RPMI8226 (cell line): ENCODE results near the gene PGBD5.
A peak's percentile ranks its signal among the peaks of the same experiment; 100 is the strongest.
"Not testable (repeated sequence)": the region's sequence is repeated elsewhere in the genome, so short reads cannot be mapped to it uniquely, and the experiment has no call there.

ENCODE experiments used
- DNase-seq: peaks from one replicate; pipeline ENCODE4 v3.0.0-alpha.2; 2015

PGBD5 gene, protein sequence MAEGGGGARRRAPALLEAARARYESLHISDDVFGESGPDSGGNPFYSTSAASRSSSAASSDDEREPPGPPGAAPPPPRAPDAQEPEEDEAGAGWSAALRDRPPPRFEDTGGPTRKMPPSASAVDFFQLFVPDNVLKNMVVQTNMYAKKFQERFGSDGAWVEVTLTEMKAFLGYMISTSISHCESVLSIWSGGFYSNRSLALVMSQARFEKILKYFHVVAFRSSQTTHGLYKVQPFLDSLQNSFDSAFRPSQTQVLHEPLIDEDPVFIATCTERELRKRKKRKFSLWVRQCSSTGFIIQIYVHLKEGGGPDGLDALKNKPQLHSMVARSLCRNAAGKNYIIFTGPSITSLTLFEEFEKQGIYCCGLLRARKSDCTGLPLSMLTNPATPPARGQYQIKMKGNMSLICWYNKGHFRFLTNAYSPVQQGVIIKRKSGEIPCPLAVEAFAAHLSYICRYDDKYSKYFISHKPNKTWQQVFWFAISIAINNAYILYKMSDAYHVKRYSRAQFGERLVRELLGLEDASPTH

DNA sequence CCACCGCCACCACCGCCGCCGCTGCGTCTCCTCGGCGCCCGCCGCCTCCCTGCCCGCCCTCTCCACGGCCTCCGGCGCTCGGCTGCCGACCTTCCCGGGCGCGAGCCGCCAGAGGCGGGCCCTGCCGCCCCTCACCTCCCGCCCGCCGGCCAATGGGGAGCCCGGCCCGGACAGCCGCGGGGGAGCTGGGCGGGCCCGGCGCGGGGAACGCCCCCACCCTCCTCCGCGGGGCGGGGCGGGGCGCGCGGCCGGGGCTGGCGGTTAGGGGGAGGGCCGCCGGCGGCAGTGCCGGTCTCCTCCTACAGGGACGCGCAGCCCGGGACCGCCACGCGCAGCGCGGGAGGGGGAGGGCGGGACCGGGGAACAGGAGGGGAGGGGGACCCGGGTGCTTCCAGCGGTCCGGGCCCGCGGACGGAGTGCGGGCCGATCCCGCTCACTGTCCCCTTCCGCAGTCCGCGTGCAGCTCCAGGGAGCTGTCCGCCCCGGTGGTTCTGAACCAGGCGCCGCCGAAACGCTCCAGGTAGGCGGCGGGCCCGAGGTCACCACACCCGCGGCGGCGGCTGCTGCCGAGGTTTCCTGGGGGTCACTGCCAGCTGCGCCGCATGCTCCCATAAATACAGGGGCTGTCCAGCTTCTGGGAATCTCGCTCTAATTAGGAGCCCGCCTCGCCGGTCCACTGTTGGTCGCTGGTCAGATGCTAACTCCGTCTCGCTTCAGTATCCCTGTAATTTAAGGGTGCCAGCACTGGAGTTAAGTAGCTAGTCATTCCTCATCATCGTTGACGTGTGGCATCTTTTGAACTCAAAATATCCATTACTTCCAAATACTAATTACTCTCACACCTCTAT lies at the start of gene PGBD5:
PGBD5 (minus strand) TSS at position 87 of the 848 bp plus-strand sequence. CDS start 404 bp downstream, outside the sequence.
- peak; percentile 86 for DNase-seq

DNA sequence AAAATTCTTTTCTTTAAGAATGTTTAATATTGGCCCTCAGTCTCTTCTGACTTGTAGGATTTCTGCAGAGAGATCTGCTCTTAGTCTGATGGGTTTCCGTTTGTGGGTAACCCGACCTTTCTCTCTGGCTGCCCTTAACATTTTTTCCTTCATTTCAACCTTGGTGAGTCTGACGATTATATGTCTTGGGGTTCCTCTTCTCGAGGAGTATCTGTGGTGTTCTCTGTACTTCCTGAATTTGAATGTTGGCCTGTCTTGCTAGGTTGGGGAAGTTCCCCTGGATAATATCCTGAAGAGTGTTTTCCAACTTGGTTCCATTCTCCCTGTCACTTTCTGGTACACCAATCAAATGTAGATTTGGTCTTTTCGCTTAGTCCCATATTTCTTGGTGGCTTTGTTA lies 48.8 kb upstream of the PGBD5 start:
- not testable (repeated sequence) for DNase-seq

DNA sequence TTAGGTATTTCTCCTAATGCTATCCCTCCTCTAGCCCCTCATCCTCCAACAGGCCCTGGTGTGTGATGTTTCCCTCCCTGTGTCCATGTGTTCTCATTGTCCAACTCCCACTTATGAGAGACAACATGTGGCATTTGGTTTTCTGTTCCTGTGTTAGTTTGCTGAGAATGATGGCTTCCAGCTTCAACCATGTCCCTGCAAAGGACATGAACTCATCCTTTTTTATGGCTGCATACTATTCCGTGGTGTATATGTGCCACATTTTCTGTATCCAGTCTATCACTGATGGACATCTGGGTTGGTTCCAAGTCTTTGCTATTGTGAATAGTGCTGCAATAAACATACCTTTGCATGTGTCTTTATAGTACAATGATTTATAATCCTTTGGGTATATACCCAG lies 44.6 kb upstream of the PGBD5 start:
- DNase-seq: not testable (repeated sequence)

DNA sequence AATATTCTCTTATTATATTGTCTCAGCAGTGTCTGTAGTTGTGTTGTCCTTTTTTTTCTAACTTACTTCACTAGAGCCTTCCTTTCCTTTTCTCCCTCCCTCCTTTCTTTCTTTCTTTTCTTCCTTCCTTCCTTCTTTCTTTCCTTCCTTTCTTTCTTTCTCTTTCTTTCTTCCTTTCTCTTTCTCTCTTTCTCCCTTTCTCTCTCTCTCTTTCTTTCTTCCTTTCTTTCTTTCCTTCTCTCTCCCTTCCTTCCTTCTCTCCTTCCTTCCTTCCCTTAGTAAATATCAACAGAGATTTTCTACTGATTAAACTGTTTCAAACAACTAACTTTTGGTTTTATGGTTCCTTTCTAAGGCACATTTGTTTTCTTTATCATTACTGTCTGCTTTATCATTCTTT lies 43.1 kb upstream of the PGBD5 start:
- DNase-seq: no peak

DNA sequence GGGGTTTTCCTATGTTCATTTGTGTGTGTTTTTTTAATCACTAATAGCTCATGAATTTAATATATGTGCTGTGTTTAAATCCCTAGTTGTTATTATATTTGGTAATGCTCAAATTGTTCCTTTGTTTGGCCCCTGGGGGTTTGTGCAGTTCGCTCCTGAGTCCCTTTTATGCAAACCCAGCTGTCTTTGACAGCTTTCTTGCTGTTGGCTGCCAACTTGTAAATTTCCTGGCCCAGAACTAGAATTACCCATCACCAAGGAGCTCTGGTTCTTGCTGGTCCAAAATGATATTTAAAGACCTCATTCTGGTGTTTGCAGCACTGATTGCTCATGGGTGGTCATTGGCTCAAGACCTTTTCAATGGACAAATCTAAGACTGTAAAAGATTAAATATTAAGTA lies 39.6 kb upstream of the PGBD5 start:
- no peak for DNase-seq

DNA sequence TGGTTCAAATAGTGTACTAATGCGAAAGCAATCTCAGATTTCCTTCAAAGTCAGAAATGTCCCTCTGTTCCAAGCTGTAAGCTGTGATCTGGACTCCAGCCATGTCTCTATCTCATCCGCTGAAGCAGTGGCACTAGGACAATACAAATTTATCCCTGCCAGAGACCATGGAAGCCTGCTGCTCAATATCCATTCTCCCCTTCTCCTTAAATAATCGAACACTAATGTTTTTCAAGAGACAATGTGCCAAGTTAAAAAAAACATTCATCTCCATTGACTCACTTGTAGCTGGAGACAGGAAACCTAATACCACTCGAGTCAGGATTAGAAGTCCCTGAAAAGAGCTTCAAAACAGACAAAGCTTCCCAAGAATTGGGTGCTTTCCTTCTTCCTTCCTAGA lies 38.5 kb upstream of the PGBD5 start:
- DNase-seq: no peak

DNA sequence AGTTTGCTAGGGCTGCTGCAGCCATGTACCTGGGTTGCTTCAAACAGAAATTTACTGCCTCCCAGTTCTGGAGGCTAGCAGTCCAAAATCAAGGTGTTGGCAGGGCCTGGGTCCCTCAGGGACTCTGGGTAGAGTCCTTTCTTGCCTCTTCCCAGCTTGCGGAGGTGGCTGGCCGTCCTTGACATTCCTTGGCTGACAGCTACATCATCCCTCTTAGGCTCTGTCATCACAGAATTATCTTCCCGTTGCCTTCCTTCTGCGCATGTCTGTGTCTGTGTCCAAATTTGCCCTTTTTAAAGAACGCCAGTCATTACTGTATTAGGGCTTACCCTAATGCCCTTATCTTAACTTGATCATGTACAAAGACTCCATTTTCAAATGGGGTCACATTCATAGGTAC lies 37.6 kb upstream of the PGBD5 start:
- no peak for DNase-seq

DNA sequence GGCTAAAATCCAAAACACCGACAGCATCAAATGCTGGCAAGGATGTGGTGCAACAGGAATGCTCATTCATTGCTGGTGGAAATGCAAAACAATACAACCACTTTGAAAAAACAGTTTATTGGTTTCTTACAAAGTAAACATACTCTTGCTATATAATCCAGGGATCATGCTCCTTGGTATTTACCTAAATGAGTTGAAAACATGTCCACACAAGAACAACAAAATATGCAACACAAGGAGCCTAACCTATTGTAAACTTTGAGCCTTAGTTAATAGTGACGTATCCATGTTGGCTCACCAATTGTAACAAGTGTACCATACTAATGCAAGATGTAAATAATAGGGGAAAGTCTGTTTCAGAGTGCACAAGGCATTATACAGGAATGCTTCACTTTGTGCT lies 37.2 kb upstream of the PGBD5 start:
- no peak for DNase-seq

DNA sequence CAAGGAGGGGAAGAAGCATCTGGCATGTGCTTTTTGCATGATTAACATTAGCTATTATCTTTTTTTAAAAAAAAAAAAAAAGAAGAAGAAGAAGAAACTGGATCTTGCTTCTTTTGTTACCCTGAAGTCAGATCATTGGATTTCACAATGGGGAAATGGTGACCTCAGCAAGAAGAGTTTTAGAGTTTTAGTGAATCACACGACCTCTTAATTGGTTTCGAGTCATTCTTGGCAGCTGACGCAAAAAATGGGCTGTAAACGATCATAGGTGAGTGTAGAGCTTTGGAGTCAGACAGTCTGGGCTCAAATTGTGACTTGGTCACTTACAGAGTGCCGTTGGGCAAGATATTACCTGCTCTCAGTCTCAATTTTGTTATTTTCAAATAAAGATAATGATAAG lies 33.3 kb upstream of the PGBD5 start:
- peak; percentile 82 for DNase-seq

DNA sequence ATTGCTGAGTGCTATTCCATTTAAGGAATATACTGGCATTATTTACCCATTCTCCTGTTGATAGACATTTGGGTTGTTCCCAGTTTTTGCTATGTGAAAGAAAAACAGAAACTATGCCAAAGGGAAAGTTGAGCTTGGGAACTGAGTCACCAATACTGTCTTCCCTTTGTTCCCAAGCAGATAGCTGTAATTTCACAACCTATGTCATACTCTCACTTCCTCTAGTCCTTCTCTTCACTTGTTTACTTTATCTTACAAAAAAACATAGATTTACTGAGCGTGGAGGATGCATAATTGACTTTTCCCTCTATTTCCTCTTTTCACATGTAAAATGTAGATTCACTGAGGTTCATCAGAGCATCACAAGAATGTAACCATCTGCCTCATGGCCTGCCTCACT lies 32.4 kb upstream of the PGBD5 start:
- DNase-seq: peak; percentile 21

DNA sequence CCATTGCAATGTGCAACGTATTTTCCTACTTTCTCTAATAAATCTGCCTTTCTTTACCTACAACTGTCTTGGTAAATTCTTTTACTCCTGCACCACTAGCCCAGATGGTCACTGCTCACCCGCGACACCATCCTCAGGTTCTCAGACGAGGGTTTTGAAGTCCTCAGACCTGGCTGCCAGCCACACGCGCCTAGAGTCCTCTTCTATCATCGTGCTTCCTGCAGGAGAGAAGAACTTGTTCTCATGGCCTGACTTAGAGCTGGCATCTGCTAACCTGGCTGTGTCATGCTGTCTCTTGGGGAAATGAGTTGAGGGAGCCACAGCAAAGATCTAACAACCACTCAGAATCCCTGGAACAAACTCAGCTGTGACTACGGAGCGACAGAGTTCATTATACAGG lies 30.3 kb upstream of the PGBD5 start:
- DNase-seq: peak; percentile 50

DNA sequence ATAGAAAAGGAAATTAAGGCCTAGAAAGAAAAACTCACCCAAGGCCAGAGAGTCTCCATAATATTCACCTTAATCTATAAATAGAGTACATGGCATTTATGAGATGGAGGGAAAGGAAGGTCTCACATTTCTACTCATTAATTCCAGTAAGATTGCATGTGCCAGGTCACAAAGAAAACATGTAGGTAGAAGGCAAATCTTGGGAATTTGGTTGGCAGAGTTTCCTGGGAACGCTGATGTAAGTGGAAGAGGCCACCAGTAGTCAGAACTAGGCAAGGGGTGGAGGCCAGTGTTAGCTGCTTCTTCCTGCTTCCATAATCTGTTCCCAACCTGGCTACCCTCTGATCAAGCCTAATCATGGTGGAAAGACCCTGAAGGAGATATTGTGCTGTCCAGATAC lies 29.2 kb upstream of the PGBD5 start:
- DNase-seq: no peak

DNA sequence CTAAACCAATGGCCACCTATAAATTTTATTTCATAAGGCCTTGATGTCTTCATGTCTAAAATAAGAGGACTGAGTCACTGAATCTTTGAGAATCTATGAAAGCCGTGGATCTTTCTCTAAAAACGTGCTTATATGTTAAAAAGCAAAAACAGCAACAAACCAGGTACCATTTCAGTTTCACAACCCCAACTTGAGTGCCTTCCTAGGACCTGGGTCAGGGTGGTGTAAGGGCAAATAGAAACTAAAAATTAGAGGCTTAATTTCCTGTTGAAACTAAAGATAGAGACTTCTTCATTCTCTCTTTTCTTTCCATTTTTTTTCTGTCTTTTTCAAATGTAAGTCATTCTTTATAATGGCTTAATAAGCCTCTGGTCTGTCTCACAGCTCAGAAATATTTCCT lies 27.2 kb upstream of the PGBD5 start:
- DNase-seq: peak; percentile 35

DNA sequence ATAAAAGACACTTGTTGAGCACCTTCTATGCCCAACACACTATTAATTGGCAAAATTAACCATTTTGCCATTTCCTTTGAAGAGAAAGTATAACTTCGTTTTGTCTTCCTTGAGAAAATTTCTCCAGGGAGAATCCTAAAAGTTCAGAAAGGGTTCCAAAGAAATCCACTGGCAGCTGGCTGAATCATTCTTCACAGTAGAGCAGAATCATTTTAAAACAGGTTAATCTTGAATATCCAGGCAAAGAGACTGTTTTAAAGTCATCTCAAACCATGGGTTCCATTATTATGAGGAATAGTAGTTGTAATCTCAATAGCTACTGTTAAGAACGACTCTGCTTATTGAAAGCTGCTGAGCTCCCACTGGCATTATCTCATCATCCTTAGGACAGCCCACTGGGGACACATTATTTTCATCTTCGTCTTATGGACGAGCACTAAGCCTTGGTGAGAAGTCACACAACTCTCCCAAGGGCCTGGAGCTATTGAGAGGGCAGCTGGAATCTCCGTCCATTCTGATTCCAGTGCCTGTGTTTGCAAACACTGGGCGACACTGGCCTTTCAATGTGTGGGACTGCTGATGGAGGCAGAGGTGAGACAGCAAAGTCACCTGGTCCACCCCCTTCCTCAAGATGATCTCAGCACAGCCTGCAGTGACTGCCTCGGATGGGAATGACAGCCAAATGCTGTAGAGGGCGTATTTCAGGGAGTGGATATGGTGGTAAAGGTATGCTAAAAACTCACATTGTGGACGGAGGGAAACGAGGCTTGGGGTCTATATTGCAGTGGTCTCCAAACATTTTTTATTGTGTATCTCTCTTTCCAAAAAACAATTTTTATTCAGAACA lies 15.3 kb upstream of the PGBD5 start:
- DNase-seq: no peak

DNA sequence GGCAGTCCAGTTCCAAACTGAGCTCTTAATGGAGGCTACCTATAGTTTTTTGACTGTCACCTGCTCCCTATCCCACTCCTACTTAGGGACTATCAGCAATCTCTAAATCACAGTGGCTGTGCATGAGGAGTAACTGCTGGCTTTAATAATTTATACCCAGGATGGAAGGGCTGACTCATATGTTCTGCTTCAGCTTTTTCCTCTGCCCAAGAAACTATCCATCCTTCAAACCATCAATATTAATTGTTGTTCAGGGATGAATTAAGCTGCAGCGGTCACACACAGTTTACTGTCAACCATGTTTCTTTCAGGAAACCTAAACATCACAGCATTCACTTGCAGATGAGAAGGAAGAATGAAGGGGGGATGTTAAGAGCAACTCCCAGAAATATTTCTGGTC lies 9.0 kb upstream of the PGBD5 start:
- DNase-seq: no peak

DNA sequence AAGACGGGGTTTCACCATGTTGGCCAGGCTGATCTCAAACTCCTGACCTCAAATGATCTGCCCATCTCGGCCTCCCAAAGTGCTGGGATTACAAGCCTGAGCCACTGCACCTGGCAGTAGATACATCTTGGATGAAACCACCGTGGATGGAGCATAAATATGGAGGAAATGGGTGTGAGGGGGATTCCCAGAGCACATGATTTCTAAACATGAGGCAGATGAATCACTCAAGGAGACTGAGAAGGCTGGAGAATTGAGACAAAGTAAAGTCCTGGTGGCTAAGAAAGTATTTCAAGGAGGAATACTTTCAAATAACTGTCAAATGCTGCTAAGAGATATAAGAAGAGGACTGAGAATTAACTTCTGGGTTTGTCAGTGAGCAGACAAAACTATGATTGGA lies 5.4 kb upstream of the PGBD5 start:
- DNase-seq: no peak

DNA sequence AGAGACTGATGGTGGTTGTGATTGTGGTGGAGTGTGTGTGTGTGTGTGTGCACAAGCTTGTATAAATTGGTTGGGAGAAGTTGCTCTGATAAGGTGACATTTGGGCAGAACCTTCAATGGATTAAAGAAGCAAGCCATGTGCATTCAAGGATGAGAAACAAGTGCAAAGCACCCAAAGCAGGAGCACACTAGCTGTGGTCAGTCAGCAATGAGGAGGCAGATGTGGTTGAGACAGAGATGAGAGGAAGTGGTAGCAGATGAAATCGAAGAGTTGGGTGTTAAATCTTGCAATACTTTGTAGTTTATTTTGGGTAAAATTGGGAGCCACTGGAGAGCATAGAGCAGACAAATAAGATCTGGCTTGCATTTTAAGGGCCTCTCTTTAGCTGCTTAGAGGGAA lies 4.4 kb upstream of the PGBD5 start:
- no peak for DNase-seq

DNA sequence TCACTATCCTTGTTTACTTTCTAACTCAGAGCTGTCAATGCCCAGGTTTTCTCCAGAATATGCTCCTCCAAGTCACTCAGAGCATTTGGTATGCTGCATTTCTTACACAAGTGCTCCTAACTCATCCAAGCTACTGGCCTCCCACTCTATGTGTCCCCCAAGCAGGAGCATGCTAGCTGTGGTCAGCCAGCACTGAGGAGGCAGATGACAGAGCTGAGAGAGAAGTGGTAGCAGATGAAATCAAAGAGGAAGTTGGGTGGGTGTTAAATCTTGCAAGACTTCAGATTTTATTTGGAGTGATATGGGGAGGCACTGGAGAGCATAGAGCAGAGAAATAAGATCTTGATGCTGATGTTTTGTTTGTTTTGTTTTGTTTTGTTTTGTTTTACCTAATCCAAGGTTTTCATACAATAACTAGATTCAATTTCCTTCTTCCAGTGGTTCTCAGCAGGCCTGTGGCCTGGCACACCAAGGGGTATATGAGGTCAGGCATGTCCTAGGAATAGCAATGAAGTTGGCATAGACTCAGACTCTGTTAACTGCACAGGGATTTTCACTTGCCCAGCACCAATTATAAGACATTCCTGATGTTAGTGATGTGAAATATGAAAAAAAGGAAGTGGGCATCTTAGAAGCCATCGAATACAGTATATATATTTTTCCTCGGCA lies 3.1 kb upstream of the PGBD5 start:
- DNase-seq: no peak

DNA sequence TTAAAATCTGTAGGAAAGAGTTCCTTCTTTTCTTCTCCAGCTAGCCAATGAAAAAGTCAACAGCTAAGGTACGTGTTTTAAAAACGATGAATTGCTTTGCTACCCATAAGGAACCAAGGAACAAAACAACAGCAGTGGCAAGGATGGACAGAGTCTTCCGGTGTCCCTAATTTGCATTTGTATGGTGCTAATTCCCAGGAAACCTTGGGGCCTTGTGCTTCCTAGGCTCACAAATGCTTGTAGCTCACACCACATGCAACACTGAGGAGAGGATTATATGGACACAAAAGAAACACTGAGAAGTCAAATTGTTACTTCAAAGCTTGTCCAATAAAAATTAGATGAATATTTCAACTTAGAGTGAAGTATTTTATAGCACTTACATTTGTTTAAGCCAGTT lies 1.8 kb upstream of the PGBD5 start:
- DNase-seq: no peak

DNA sequence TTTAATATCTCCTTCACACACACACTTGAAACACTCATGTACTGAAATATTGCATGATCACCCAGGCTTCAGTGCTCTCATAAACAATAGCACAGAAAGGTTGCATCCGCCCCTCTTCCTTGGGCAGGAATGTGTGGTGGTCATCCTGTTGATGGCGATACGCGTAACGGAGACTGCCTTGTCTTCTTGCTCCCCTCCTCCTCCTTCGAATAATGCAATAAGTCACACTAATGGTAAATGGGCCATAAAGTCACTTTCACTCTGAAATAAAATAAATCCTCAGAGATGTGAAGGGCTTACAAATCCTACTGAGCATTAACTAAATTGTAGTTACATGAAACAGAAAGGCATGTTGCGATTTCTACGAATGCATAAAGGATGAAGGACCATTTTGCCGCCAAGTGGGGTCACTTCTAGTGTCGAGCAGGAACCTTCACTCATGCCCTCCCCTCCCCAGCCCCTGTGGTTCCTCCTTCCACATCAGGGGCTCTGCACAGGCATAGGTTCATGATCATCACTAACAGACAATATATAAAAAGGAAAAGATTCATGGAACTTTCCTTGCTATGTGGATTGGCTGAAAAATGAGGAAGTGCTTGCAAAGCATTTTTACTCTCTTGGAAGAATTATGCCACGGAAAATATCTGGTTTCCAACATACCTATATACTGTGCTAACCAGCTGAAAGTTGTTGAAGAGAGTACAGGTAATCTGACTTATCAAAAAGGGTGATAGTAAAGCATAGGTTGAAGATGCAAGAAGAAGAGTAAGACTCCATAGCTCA lies 1.2 kb upstream of the PGBD5 start:
- no peak for DNase-seq

DNA sequence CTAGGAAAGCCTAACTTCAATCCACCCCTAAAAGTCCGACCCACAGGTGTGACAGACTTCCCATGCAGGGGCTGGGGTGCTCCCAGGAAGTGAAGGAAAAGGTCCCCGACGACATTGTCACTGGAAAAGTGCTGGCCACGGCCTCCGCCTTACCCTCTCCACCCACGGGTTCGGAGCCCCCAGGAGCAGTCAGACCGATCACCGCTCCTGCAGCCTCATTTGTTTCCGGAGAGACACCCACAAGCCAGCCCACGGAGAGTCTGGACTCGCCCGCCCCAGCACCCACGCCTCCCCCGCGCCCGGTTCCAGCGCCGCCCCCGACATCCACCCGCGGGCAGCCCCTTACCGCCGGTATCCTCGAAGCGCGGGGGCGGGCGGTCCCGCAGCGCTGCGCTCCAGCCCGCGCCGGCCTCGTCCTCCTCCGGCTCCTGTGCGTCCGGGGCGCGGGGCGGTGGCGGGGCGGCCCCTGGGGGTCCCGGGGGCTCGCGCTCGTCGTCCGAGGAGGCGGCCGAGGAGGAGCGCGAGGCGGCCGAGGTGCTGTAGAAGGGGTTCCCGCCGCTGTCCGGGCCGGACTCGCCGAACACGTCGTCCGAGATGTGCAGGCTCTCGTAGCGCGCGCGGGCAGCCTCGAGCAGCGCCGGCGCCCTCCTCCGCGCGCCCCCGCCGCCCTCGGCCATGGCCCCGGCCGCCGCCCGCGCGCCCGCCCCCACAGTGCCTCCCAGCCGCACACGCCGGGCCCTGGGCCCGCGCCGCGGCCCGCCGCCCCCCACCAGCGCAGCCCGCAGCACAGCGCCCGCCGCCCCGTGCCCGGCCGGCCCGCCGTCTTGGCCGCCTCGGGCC lies 660 bp downstream of the PGBD5 start:
- DNase-seq: no peak
